ENCODE results near the gene COL11A2.

The COL11A2 gene

GRCh38 chr6:33191383-33192104, 723 bp downstream of the COL11A2 start:
- DNase-seq: no peak

- DNase-seq: no peak
Observed at GRCh38 chr6:33190504-33191107, 1.7 kb downstream of the COL11A2 start.

DNA sequence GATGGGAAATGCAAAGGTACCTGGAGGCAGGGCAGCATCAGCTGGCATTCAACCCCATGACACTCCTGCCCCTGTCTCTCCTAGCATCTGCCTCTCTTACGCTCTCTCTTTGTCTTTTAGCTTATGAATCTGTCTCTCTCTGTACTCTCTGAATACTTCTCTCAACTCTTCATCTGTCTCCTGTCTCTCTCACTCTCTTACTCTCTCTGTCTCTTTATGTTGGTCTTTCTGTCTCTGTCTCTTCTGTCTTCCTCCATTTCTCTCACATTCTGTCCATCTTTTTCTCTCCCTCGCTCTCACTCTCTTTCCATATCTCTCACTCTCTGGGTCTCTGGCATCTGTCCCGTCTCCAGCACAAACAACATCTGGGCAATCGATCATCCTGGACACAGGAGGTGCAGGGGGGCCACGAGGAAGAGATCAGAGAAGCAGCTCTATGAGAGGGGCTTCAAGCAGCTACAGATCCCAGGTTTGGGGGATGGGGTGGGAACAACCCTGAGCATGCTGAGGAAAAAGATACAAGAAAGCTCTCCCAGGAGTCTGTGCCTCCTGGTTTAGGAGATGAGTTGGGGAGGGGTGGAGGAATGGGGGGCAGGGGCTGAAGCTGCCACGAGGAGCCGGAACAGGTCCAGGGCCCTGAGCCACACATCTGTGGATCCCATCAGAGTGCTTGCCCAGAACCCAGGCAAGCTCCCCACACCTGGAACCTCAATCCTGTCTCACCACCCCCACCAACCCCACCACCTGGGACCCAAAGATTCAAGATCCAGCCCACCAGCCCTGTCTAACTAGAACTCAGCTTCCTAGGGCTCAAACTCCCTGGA, 2.4 kb downstream of the COL11A2 start:
- no peak for DNase-seq

GRCh38 chr6:33189164-33189563, 3.1 kb downstream of the COL11A2 start:
- DNase-seq: no peak

- DNase-seq: no peak
Observed at GRCh38 chr6:33187809-33188208, 4.5 kb downstream of the COL11A2 start.

DNA sequence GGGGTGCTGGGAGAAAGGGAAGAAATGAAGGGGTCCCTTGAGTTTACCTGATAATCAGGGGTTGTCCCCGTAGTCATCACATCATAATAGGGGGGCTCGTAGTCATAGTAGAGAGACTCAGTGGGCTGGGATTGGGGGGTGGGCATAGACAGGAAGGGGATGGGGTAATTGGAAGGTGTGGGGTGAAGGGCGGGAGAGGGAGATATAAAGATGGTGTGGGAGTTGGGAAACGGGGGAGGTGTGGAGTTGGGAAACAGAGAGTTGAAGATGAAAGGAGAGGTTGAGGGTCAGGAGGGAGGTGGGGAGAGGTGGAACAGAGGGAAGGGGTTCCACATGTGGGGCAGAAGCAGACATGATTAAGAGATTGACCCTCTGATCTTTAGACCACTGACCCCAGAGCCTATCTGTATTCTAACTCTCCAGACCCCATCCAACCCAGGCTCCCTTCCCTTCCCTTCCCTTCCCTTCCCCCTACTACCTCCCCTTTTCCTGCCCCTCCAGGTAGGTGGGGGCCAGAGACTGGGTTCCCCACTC, 6.5 kb downstream of the COL11A2 start:
- no peak for DNase-seq

GRCh38 chr6:33185190-33185589, 7.1 kb downstream of the COL11A2 start:
- no peak for DNase-seq

DNA sequence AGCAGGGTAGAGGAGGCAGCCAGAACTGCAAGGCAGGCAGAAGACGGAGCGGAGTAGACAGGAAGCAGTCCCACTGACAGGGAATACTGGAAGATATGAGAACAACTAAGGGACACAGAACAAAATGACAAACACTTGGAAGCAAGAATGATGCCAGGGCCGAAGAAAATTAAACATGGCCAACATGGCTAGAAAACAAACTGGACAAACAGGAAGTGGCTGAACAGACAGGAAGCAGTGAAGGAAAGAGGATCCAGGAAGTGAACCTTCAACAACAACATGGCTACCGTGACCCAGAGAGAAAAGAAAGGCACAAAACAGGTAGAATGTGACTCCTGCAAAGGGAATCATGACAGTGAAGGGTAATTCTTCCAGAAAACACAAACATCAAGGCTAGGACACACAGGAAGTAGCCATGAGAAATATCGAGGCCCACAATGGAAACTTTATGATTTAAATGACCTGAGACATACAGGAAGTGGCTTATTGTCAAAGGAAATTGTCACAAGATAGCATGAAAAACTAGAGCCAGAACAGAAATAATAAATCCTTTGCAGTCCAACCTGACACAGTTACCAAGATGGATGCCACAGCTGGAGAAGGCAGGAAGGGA, 9.1 kb downstream of the COL11A2 start:
- no peak for DNase-seq

GRCh38 chr6:33181141-33181540, 11.1 kb downstream of the COL11A2 start:
- no peak for DNase-seq

GRCh38 chr6:33178755-33179475, 13.4 kb downstream of the COL11A2 start:
- DNase-seq: no peak

DNA sequence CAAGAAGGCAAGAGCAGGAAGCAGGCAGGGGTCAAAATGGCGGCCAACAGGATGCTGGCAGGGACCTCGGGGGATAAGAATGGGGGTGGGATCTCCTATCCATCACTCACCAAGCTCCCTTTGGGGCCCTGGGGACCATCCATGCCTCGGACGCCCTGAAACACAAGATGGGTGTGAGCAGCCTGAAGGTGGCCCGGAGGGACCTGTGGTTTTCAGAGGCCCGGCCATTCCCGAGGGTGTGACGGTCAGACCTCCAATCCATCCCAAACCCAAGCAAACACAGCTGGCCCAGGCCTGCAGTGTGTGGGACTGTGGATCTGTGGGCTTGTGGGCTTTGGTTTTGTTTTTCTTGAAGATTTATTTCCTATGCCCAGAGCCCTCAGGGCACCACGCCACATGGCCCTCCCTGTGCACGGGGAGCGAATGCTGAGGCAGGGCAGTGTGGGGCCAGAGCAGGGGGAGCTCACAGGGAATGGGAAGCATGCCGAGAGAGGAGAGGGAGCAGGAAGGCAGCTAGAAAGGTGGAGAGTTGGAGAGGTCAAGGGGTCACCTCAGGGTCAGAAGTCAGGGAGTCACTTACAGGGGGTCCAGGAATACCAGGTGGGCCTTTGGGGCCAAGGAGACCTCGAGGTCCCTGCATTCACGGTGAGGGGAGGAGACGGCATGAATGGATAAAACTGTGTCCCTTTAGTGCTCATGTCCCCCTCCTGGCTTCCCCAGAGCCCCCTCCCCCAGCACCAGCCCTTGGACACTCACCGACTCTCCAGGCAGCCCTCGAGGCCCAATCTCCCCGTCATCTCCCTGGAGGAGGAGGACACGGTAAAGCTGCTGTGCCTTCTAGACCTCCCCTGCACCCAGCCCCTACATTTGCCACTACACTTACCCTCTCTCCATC, 14.5 kb downstream of the COL11A2 start:
- DNase-seq: no peak

GRCh38 chr6:33176906-33177305, 15.4 kb downstream of the COL11A2 start:
- DNase-seq: no peak

DNA sequence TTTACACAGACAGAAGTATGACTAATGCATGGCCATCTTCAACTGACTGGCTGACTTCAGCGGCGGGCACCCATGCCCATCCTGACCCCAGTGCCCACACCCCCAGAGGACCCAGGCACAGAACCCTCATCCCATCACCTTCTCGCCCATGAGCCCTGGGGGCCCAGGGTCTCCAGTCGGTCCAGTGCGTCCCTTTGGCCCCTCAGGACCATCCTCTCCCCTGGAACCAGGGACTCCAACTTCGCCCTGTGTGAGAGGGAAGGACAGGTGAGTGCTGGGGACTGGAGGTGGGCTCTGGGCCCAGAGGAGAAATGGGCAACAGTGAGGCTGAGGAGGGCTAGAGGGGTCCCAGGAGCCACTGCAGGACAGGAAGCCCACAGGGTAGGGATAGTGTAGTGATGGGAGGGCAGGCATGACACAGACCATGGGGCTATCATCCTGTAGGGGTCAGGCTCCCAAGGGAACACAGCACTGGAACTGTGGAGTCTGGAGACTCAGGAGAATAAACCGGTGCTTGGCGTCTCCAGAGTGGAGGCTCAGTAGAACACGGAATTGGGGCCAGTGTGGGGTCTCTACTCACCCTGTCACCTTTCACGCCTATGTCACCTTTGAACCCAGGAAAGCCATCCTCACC, 16.7 kb downstream of the COL11A2 start:
- no peak for DNase-seq

GRCh38 chr6:33174784-33175183, 17.5 kb downstream of the COL11A2 start:
- DNase-seq: no peak

DNA sequence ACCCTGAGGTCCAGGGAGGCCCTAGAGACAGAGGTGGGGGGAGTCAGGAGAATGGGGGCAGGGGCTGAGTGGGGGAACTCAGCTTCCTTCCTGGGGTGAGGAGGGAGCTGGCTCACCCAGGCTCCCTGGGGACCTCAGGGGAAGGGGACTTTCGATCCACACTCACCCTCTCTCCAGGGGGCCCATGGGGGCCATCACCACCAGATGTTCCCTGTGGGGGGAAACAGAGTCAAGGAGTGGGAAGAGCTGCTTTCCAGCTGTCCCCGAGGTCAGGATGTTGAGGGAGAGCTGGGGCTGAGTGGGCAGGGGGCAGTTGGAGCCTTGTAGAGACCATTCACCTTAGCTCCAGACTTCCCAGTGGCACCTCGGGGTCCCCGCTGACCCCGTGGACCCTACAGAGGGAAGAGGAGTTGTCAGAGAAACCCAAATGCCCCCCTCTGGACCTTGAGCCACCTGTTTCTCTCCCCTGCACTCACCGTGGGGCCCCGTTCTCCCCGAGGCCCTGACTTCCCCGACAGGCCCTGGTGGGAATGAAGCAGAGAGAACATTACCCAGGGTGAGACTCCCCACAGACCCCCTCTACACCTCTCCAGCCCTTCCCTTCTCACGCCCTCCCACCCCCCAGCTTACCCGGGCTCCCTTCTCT, 18.6 kb downstream of the COL11A2 start:
- no peak for DNase-seq

- peak in 1 of 2 donors; percentile 26 for DNase-seq
Observed at GRCh38 chr6:33172688-33173534, 19.4 kb downstream of the COL11A2 start.

GRCh38 chr6:33171880-33172687, 20.2 kb downstream of the COL11A2 start:
- DNase-seq: no peak
